Measurements from ENCODE around the gene CDX4.
"Not testable (repeated sequence)": the region's sequence is repeated elsewhere in the genome, so short reads cannot be mapped to it uniquely, and the experiment has no call there.

The CDX4 gene, protein sequence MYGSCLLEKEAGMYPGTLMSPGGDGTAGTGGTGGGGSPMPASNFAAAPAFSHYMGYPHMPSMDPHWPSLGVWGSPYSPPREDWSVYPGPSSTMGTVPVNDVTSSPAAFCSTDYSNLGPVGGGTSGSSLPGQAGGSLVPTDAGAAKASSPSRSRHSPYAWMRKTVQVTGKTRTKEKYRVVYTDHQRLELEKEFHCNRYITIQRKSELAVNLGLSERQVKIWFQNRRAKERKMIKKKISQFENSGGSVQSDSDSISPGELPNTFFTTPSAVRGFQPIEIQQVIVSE

DNA sequence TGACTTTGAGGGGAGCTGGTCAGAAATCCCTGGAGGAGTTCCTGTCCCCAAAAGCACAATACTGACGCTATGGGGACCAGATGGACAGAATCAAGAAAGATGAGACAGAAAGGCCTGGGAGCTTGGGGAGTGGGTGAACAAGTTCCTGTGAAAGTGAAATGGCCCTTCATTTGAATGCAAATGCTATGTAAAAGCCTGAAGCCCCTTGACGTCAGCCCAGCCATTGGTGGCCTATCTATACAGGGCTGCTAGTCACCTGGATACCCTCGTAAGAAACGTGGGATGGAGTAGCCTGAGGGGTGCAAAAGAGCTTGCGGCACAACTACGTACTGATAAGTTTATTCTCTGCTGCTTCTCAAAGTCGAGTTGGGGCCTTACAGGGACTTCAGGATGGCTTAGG, at the start of gene CDX4:
TSS of gene CDX4 (plus strand) at position 223 of the 400 bp plus-strand sequence. CDS start 201 bp downstream, outside the sequence.
- DNase-seq (ENCODE audit: extremely low read depth in 1 of 2, low read depth in 1 of 2) = no peak

DNA sequence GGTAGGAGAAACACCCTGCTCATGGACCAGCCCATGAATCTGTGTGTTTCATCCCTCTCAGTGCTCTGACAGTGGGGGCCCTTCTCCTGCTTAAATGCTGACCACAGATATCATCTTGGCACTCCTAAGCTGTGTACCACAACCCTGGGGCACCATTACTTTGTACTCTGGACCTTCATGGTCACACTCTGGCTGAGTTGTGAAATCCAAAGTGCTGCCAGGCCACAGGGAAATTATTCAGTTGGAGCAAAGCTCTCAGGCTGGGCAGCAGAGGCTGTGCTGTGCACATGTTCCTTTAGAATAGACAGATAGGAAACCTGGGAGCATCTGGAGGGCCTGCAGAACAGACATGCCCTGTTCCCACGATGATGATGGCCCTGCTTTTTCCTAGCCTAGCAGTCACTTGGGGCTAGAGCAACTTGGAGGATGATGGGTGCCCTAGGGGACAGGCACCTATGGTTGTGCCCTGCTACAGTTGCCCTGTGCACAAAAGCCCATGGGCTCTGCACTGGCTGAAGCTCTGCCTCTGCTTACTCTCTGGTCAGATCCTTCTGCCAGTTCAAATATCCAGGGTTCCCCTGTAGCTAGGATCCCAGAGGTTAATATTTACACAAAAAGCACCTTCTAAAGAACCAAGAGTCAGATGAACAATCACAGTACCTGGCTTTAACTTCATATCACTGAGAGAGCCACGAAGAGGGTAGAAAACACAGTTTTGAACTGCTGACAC, 48.5 kb upstream of the CDX4 start:
- no peak for DNase-seq (ENCODE audit: extremely low read depth in 1 of 2, low read depth in 1 of 2)

DNA sequence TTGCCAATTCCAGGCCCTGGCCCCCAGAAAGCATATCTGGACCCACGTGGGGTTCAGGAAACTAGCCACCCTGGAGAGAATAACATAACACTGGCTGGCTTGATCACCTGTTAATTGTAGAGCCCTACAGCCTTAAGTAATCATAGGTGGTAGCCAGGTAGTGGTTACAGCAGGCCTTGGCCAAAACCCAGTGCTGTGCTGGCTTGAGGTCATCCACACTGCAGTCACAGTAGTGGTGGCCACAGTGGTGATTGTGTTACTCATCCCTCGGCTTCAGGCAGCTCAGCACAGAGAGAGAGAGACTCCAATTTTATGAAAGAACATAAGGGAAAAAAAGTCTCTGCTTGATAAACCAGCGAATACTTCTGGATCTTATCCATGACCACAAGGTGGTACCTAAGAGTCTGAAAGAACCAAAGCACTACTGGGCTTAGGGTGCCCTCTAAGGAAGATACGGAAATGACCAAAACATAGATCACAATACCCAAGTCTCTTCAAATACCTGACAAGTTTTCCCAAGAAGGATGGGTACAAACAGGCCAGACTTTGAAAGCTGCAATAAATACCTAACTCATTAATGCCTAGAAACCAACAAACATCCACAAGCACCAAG, 46.6 kb upstream of the CDX4 start:
- DNase-seq (ENCODE audit: extremely low read depth in 1 of 2, low read depth in 1 of 2) = no peak

DNA sequence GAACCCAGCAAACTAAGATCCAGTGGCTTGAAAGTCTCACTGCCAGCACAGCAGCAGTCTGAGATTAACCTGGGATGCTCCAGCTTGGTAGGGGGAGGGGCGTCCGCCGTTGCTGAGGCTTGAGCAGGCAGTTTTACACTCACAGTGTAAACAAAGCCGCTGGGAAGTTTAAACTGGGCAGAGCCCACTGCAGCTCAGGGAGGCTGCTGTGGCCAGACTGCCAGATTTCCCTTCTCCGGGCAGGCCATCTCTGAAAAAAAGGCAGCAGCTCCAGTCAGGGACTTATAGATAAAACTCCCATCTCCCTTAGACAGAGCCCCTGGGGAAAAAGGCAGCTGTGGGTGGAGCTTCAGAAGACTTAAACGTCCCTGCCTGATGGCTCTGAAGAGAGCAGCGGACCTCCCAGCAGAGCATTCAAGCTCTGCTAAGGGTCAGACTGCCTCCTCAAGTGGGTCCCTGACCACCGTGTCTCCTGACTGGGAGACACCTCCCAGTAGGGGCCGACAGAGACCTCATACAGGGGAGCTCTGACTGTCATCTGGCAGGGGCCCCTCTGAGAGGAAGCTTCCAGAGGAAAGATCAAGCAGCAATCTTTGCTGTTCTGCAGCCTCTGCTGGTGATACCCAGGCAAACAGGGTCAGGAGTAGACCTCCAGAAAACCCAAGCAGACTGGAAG, 45.1 kb upstream of the CDX4 start:
- no peak for DNase-seq (ENCODE audit: extremely low read depth in 1 of 2, low read depth in 1 of 2)

DNA sequence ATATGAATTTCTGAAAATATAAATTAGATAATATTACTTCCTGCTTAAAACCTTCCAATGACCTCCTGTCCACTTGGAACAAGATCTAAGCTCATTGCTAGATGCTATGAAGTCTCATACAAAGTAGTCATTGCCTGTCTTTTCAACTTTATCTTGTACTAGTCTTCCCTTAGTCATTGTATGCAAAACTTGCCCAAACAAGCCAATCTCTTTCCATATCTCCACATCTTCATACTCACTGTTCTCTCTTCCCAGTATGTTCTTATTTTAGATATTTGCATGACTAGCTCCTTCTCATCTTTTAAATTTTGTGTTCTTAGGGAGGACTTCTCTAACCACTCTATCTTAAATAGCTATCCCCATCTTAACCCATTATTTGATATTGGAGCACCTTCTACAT, 33.9 kb upstream of the CDX4 start:
- DNase-seq (ENCODE audit: extremely low read depth in 1 of 2, low read depth in 1 of 2) = no peak

DNA sequence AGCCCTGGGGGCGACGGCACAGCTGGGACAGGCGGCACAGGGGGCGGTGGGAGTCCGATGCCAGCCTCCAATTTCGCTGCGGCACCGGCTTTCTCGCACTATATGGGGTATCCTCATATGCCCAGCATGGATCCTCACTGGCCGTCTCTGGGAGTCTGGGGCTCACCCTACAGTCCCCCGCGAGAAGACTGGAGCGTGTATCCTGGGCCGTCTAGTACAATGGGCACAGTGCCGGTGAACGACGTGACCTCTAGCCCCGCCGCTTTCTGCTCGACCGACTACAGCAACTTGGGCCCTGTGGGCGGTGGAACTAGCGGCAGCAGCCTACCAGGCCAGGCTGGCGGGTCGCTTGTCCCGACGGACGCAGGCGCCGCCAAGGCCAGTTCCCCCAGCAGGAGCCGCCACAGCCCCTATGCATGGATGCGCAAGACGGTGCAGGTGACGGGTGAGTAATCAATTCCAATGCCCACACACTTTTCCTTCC, 500 bp downstream of the CDX4 start:
- DNase-seq (ENCODE audit: extremely low read depth in 1 of 2, low read depth in 1 of 2) = no peak

DNA sequence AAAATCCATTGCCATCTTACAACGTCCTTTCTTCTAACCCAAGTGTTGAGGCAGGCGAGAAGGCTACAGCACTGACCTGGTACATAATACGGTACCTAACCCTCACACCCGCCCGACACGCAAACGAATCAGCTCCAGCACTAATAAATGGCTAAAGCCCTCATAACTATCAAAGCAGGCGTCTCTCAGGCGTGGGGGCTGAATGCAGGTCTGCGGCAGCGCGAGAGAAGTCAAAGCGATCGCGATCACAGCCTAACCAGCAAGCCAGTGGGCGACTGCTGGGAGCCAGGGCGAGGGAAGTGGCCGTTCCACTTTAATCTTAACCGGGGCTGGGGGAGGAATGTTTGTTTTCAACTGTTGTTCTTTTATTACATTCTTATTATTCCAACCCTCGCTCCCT, 1.5 kb downstream of the CDX4 start:
- DNase-seq (ENCODE audit: extremely low read depth in 1 of 2, low read depth in 1 of 2) = no peak

DNA sequence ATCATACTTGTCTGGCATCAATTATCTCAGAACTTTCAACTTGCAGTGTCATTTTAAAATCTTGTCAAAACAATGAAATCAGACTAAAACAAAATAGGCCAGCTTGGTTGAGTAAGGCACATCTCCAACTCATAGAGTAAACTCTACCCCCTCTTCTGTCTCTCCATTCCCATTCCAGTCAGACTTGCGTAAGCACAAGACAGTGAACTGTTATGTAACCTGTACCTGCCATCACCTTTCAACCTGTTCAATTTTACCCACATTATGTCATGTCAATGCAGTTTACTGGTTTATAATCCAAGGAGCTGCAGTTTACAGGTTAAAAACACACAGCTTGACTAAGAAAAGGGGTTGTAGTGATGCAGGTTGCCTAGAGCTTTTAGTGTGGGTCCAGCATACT, 8.3 kb downstream of the CDX4 start:
- DNase-seq (ENCODE audit: extremely low read depth in 1 of 2, low read depth in 1 of 2) = no peak

DNA sequence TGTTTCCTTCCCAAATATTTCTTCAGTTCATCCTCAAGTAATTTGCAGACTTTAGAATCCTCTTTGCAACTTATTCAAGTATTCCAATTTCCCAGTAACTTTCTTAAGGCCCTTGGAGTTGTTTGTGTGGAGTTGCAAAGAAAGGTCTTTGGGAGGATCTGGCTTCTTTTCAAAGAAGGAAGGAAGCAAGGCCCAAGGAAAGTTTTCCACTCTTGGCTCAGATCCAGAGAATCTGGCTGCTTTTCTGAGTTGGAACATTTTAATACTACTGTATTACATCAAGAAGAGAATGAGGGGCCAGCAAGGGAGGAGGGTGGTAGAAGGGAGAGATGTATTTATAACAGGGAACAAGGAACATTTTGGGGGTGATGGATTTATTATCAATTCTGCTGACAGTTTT, 10.5 kb downstream of the CDX4 start:
- no peak for DNase-seq (ENCODE audit: extremely low read depth in 1 of 2, low read depth in 1 of 2)

DNA sequence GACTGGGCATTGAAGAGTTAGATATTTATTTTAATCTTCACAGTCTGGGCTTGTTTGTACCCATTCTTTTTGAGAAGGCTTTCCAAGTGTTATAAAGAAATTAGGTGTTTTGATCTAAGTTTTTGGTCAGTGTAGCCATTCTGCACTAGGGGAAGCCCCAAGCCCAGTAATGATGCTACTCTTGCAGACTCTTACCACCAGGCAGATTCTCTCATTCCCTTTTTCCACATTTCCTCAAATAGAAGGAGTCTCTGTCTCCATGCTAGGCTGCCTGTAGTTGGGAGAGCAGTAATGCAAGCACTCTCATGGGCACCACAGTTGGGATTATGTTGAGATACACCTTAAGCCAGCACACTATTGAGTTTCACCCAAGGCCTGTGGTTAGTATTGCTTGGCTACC, 21.5 kb downstream of the CDX4 start:
- no peak for DNase-seq (ENCODE audit: extremely low read depth in 1 of 2, low read depth in 1 of 2)

DNA sequence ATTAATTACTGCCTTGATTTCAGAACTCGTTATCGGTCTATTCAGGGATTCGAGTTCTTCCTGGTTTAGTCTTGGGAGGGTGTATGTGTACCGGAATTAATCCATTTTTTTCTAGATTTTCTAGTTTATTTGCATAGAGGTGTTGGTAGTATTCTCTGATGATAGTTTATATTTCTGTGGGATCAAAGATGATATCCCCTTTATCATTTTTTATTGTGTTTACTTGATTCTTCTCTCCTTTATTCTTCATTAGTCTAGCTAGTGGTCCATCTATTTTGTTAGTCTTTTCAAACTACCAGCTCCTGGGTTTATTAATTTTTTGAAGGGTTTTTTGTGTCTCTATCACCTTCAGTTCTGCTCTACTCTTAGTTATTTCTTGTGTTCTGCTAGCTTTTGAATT, 32.1 kb downstream of the CDX4 start:
- no peak for DNase-seq (ENCODE audit: extremely low read depth in 1 of 2, low read depth in 1 of 2)

DNA sequence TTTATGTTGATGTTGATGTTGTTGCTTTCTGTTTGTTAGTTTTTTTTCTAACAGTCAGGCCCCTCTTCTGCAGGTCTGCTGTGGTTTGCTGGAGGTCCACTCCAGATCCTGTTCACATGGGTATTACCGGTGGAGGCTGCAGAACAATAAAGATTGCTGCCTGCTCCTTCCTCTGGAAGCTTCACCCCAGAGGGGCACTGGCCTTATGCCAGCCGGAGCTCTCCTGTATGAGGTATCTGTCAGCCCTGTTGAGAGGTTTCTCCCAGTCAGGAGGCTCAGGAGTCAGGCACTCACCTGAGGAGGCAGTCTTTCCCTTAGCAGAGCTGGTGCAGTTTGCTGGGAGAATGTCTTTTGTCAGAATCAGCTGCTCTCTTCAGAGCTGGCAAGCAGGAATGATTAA, 34.7 kb downstream of the CDX4 start:
- DNase-seq (ENCODE audit: extremely low read depth in 1 of 2, low read depth in 1 of 2) = no peak

DNA sequence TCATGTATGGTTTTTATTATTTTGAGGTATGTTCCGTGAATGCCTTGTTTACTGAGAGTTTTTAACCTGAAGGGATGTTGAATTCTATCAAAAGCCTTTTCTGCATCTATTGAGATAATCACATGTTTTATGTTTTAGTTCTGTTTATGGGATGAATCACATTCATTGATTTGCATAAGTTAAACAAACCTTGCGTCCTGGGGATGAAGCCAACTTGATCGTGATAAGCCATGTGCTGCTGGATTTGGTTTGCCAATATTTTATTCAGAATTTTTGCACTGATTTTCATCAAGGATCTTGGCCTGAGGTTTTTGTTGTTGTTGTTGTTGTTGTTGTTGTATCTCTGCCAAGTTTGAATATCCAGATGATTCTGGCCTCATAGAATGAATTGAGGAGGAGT, 43.8 kb downstream of the CDX4 start:
- DNase-seq (ENCODE audit: extremely low read depth in 1 of 2, low read depth in 1 of 2) = no peak

DNA sequence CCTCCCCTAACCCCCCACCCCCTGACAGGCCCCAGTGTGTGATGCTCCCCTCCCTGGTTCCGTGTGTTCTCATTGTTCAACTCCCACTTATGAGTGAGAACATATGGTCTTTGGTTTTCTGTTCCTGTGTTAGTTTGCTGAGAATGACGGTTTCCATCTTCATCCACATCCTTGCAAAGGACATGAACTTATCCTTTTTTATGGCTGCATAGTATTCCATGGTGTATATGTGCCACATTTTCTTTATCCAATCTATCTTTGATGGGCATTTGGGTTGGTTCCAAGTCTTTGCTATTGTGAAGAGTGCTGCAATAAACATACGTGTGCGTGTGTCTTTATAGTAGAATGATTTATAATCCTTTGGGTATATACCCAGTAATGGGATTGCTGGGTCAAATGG, 45.3 kb downstream of the CDX4 start:
- DNase-seq (ENCODE audit: extremely low read depth in 1 of 2, low read depth in 1 of 2) = not testable (repeated sequence)

Measured in activated CD8-positive, alpha-beta memory T cell treated with anti-CD3 and anti-CD28 coated beads for 1 hour (primary cell).